Prostate gland (tissue), 2 donors: ENCODE measurements around the gene SYNC.

ENCODE experiments used
- CTCF ChIP-seq, 4 experiments: fragments of 200-600 bp in 2 of 4; fragments of 450-650 bp in 2 of 4; sonication (generic) in 2 of 4; IDR thresholded peaks; 1 replicate in 3 of 4; 2 replicates in 1 of 4; pipeline ENCODE4 v1.5.1; 2016 to 2019; ENCODE audit warnings: antibody characterized with exemption in 4 of 4, mild to moderate bottlenecking in 2 of 4, moderate library complexity in 2 of 4
- POLR2A ChIP-seq: fragments of 450-650 bp; IDR thresholded peaks from one replicate; pipeline ENCODE4 v1.6.1; 2016; ENCODE audit warnings: antibody characterized with exemption, mild to moderate bottlenecking
- POLR2AphosphoS5 ChIP-seq: sonication (generic); formaldehyde crosslinking; IDR thresholded peaks from one replicate; pipeline ENCODE4 v1.6.1; 2017; ENCODE audit warnings: antibody characterized with exemption

- TF ChIP-seq POLR2A (no peak), CTCF (IDR thresholded peaks at IDR 0.05) (no peak), POLR2AphosphoS5 (no peak)
Observed at GRCh38 chr1:32652244-32652962, 50.2 kb downstream of the SYNC start.
